PC-3 (cell line): ENCODE results near the gene CRB2. TPM values are rescaled to one million over a fixed set of nuclear protein-coding genes. Genes with fewer than 3 reads are reported as not detected.

ENCODE experiments used
- ATAC-seq: fragments of 200-7000 bp; cut with Tn5 transposase; 2 replicates; pipeline ENCODE4 v1.9.1; 2020; ENCODE audit warnings: mild to moderate bottlenecking, moderate library complexity
- BruUV-seq: library from RNA; stranded (reverse); fragments of 400-500 nt; replicated peaks from 2 replicates; lab custom pipeline; 2021; lab: Mats Ljungman, UMichigan
- CTCF ChIA-PET: fragments of 300-600 bp; sonication (Branson Sonifier 250); formaldehyde crosslinking; loops from one replicate; lab custom pipeline; 2022; ENCODE audit warnings: antibody characterized with exemption; lab: Charles Lee
- POLR2A ChIA-PET: fragments of 300-600 bp; sonication (Branson Sonifier 250); formaldehyde crosslinking; loops from one replicate; lab custom pipeline; 2022; ENCODE audit warnings: antibody characterized with exemption; ENCODE audit not compliant: unreplicated experiment; lab: Charles Lee
- DNase-seq: peaks from one replicate; pipeline ENCODE4 v3.0.0-alpha.2; 2015
- H2AFZ ChIP-seq: fragments of 300-600 bp; sonication (generic); 2 replicates; pipeline ENCODE4 v1.6.0; 2016; ENCODE audit warnings: antibody characterized with exemption, low read length
- H3F3A ChIP-seq: fragments of 300-600 bp; sonication (generic); one replicate; pipeline ENCODE4 v1.6.0; 2017; ENCODE audit warnings: antibody characterized with exemption, low read length, control low read depth, mild to moderate bottlenecking; ENCODE audit not compliant: unreplicated experiment
- H3K27ac ChIP-seq: fragments of 300-600 bp; sonication (generic); 2 replicates; pipeline ENCODE4 v1.5.1; 2016; ENCODE audit warnings: mild to moderate bottlenecking, low read length
- H3K27me3 ChIP-seq: fragments of 300-600 bp; sonication (generic); 2 replicates; pipeline ENCODE4 v1.6.1; 2016; ENCODE audit warnings: low read length, mixed read lengths
- H3K36me3 ChIP-seq: fragments of 300-600 bp; sonication (generic); 2 replicates; pipeline ENCODE4 v1.6.1; 2016; ENCODE audit warnings: low read depth, mixed run types, low read length, mixed read lengths
- H3K4me1 ChIP-seq: fragments of 300-600 bp; sonication (generic); 2 replicates; pipeline ENCODE4 v1.5.1; 2016; ENCODE audit warnings: low read length; ENCODE audit not compliant: insufficient read depth
- H3K4me2 ChIP-seq: fragments of 300-600 bp; sonication (generic); 2 replicates; pipeline ENCODE4 v1.6.0; 2016; ENCODE audit warnings: low read length
- H3K4me3 ChIP-seq: fragments of 300-600 bp; sonication (generic); 2 replicates; pipeline ENCODE4 v1.5.1; 2016; ENCODE audit warnings: mild to moderate bottlenecking, low read length, mixed read lengths
- H3K79me2 ChIP-seq: fragments of 300-600 bp; sonication (generic); 2 replicates; pipeline ENCODE4 v1.6.1; 2017; ENCODE audit warnings: low read length, mixed read lengths
- H3K9ac ChIP-seq: fragments of 300-600 bp; sonication (generic); 2 replicates; pipeline ENCODE4 v1.6.0; 2016; ENCODE audit warnings: mild to moderate bottlenecking, low read length
- H3K9me2 ChIP-seq: fragments of 300-600 bp; sonication (generic); replicated peaks from 2 replicates; pipeline ENCODE4 v1.6.1; 2016; ENCODE audit warnings: mixed run types, low read length, mixed read lengths
- H3K9me3 ChIP-seq: fragments of 300-600 bp; sonication (generic); 2 replicates; pipeline ENCODE4 v1.6.1; 2016; ENCODE audit warnings: low read length, mixed read lengths
- H4K20me1 ChIP-seq: fragments of 300-600 bp; sonication (generic); 2 replicates; pipeline ENCODE4 v1.6.1; 2016; ENCODE audit warnings: low read length, mixed read lengths
- CTCF ChIP-seq: fragments of 300-600 bp; sonication (generic); conservative IDR thresholded peaks from 2 replicates; pipeline ENCODE4 v1.5.1; 2017; ENCODE audit warnings: antibody characterized with exemption, low read depth, mild to moderate bottlenecking, low read length
- EZH2 ChIP-seq: fragments of 300-600 bp; sonication (generic); IDR thresholded peaks from one replicate; pipeline ENCODE4 v1.6.1; 2017; ENCODE audit warnings: antibody characterized with exemption, mild to moderate bottlenecking, low read length; ENCODE audit not compliant: unreplicated experiment
- EZH2phosphoT487 ChIP-seq: fragments of 300-600 bp; sonication (generic); IDR thresholded peaks from 2 replicates; pipeline ENCODE4 v1.6.1; 2018; ENCODE audit warnings: mild to moderate bottlenecking, antibody characterized with exemption, low read length, borderline replicate concordance
- intact Hi-C: fragments of 100-400 bp; cut with micrococcal nuclease; formaldehyde crosslinking; loops from 2 replicates; pipeline ENCODE4 v1.9.0; 2023
- total RNA-seq: library from RNA; depleted of rRNA; stranded (reverse); fragments of >200 nt; gene quantifications from 2 replicates; pipeline ENCODE4 v1.2.3, GENCODE V29; 2014

Gene CRB2
- total RNA-seq, 1 experiment from 2014 or later = not detected

GRCh38 chr9:123421186-123421585 is 65.2 kb downstream of the CRB2 start:
- Histone ChIP-seq H3K9me2 (no peaks in the 10 kb centered on the region), H3K9ac (no peak overlapping the region), H3K4me1 (no peaks in the 10 kb centered on the region), H4K20me1 (no peaks in the 10 kb centered on the region), H3K79me2 (no peaks in the 10 kb centered on the region), H3K27ac (no peak overlapping the region), H3K36me3 (no peaks in the 10 kb centered on the region), H2AFZ (no peak overlapping the region), H3K9me3 (no peaks in the 10 kb centered on the region), H3K4me3 (no peak overlapping the region), H3F3A (no peaks in the 10 kb centered on the region), H3K27me3 (no peaks in the 10 kb centered on the region), H3K4me2 (no peak overlapping the region)
- CTCF ChIA-PET = no interaction called here
- no peak for ATAC-seq
- TF ChIP-seq EZH2 (no peak), CTCF (no peak), EZH2phosphoT487 (no peak)
- intact Hi-C loops = no loop called here
- no TSS peak for BruUV-seq
- no peak for DNase-seq
- POLR2A ChIA-PET = no interaction called here

GRCh38 chr9:123421801-123422455 is 65.9 kb downstream of the CRB2 start:
- TF ChIP-seq CTCF (no peak), EZH2 (no peak), EZH2phosphoT487 (no peak)
- Histone ChIP-seq H3K4me3 (no peak overlapping the region), H3K27me3 (no peaks in the 10 kb centered on the region), H3K9me3 (no peaks in the 10 kb centered on the region), H3K4me1 (no peaks in the 10 kb centered on the region), H3K27ac (no peak overlapping the region), H3K9me2 (no peaks in the 10 kb centered on the region), H3K36me3 (no peaks in the 10 kb centered on the region), H2AFZ (no peak overlapping the region), H3K9ac (no peak overlapping the region), H3K79me2 (no peaks in the 10 kb centered on the region), H3F3A (no peaks in the 10 kb centered on the region), H3K4me2 (no peak overlapping the region), H4K20me1 (no peaks in the 10 kb centered on the region)
- intact Hi-C loops = no loop called here
- ChIA-PET POLR2A (no interaction called here), CTCF (no interaction called here)
- no TSS peak for BruUV-seq
- ATAC-seq = no peak
- DNase-seq = no peak

- Histone ChIP-seq H4K20me1 (no peaks in the 10 kb centered on the region), H3K9me2 (no peaks in the 10 kb centered on the region), H3K27me3 (no peaks in the 10 kb centered on the region), H3K4me3 (no peak overlapping the region), H3F3A (no peaks in the 10 kb centered on the region), H3K27ac (no peak overlapping the region), H2AFZ (no peak overlapping the region), H3K79me2 (no peaks in the 10 kb centered on the region), H3K4me2 (no peak overlapping the region), H3K36me3 (no peaks in the 10 kb centered on the region), H3K4me1 (no peaks in the 10 kb centered on the region), H3K9ac (no peak overlapping the region), H3K9me3 (no peaks in the 10 kb centered on the region)
- TF ChIP-seq EZH2 (no peak), EZH2phosphoT487 (no peak), CTCF (no peak)
- ChIA-PET CTCF (no interaction called here), POLR2A (no interaction called here)
- ATAC-seq = no peak
- no TSS peak for BruUV-seq
- intact Hi-C loops = no loop called here
- DNase-seq = no peak
Measured at GRCh38 chr9:123422635-123423310, 66.8 kb downstream of the CRB2 start.
